ENCODE data around the gene CANT1.

- TF ChIP-seq CTCF (IDR thresholded peaks at IDR 0.05) (no peak), POLR2A (IDR thresholded peaks at IDR 0.05) (no peak)
Measured at GRCh38 chr17:79008666-79009387, 737 bp downstream of the CANT1 start.
